DMS153 (cell line): ENCODE results near the gene MRPL9.
"Not testable (repeated sequence)": the region's sequence is repeated elsewhere in the genome, so short reads cannot be mapped to it uniquely, and the experiment has no call there.

Experiments used
- DNase-seq: peaks from one replicate; lab custom pipeline; 2025; lab: John Stamatoyannopoulos, UW

MRPL9 gene

GRCh38 chr1:151783796-151784195, 20.5 kb upstream of the MRPL9 start:
- no peak for DNase-seq

- DNase-seq, result no peak
Measured at GRCh38 chr1:151782741-151783140, 19.4 kb upstream of the MRPL9 start.

- DNase-seq, result not testable (repeated sequence)
Measured at GRCh38 chr1:151782026-151782425, 18.7 kb upstream of the MRPL9 start.

GRCh38 chr1:151780736-151781135, 17.4 kb upstream of the MRPL9 start:
- not testable (repeated sequence) for DNase-seq

GRCh38 chr1:151779852-151780251, 16.6 kb upstream of the MRPL9 start:
- DNase-seq, result no peak

GRCh38 chr1:151777317-151777716, 14.0 kb upstream of the MRPL9 start:
- DNase-seq, result no peak

- no peak for DNase-seq
Measured at GRCh38 chr1:151776665-151777062, 13.4 kb upstream of the MRPL9 start.

GRCh38 chr1:151775894-151776664, 12.8 kb upstream of the MRPL9 start:
- no peak for DNase-seq

GRCh38 chr1:151774256-151774922, 11.1 kb upstream of the MRPL9 start:
- DNase-seq, result no peak

- DNase-seq, result no peak
Measured at GRCh38 chr1:151773702-151774101, 10.4 kb upstream of the MRPL9 start.

- not testable (repeated sequence) for DNase-seq
Measured at GRCh38 chr1:151769270-151769669, 6.0 kb upstream of the MRPL9 start.

- not testable (repeated sequence) for DNase-seq
Measured at GRCh38 chr1:151768351-151769066, 5.2 kb upstream of the MRPL9 start.

GRCh38 chr1:151763990-151764389, 694 bp upstream of the MRPL9 start:
- no peak for DNase-seq

GRCh38 chr1:151760597-151761385, 2.5 kb downstream of the MRPL9 start:
- no peak for DNase-seq

- no peak for DNase-seq
Measured at GRCh38 chr1:151759241-151759640, 4.1 kb downstream of the MRPL9 start.

GRCh38 chr1:151756291-151756690, 7.0 kb downstream of the MRPL9 start:
- no peak for DNase-seq

GRCh38 chr1:151741516-151741915, 21.8 kb downstream of the MRPL9 start:
- no peak for DNase-seq

- DNase-seq, result peak; percentile 64
Measured at GRCh38 chr1:151739590-151740355, 23.5 kb downstream of the MRPL9 start.

- no peak for DNase-seq
Measured at GRCh38 chr1:151737479-151737878, 25.8 kb downstream of the MRPL9 start.

GRCh38 chr1:151737026-151737425, 26.3 kb downstream of the MRPL9 start:
- no peak for DNase-seq

- DNase-seq, result not testable (repeated sequence)
Measured at GRCh38 chr1:151733995-151734394, 29.3 kb downstream of the MRPL9 start.
